Activated T-cell treated with anti-CD3 and anti-CD28 coated beads for 24 hours (primary cell): ENCODE measurements around the gene PEPD.

Source experiments
- DNase-seq: peaks from one replicate; pipeline ENCODE4 v3.0.0-alpha.2; 2020; ENCODE audit warnings: low read depth

Gene PEPD

DNA sequence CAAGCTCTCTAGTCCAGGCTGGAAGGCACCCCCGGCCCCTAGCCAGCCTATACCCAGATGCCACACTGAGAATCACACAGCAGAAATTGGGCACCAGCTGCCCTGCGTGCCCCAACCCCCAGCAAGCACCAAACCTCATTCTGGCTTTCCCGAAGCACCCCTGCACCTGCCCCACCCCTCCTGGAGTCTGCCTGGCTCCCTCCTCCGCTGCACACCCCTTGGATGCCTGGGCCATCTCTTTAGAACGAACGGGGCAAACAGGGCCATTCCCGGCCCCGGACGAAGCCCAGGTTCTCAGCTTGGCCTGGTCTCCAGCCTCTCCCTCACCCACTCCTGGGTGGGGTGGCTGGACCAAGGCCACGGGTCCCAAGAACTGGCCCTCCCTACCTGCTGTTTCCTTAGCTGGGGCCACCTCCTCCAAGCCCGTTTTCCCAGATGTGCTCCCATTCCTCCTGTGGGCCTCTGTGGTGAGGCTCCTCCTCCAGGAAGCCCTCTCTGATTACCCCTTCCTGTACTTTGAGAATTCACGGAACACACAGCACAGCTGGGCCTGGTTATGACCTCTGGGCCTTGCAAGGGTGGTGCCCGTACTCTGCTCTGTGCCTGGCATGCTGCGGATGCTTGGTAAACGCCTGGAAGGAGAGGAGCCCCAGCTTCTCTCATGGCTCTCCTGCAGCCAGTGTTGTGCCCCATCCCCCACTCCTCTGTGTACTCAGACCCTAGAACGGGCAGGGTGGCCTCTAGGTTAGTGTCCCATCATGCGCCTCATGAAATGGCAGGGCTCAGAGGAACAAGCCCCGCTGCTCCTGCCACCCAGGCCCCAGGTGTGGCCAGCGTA is 126.6 kb downstream of the PEPD start:
- DNase-seq: no peak

DNA sequence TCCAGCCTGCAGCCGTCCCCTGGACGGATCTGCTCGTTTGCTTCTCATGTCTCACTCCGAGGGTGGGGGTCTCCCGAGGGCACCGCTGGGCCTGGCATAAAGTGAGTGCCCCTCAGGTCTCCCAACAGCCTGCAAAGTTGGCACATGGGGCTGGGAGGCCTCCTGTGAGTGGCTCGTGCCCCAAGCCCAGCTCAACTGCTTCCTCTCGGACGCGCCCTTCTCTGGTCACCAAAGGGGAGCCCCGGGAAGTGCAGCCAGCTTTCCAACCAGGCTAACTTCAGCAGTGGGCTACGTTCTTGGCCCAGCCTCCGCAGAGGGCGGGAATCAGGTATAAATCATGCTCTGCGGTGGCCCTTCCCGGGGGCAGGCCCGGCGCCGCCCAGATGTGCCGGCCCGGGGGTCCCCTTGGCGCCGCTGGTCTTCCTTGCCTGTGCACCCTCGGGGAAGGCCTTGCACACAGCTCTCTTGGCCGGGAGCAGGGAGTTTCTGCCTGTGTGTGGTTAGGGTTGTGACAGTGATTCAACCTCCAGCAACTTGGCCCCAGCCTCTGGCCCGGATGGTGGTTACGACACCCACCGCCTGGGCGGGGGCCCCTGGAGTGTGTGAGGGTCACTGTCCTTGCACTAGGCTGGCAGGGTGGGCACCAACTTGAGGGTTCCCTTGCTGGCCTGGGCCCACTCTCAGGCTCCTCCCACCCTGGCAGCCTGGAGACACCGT is 127.4 kb downstream of the PEPD start:
- no peak for DNase-seq

DNA sequence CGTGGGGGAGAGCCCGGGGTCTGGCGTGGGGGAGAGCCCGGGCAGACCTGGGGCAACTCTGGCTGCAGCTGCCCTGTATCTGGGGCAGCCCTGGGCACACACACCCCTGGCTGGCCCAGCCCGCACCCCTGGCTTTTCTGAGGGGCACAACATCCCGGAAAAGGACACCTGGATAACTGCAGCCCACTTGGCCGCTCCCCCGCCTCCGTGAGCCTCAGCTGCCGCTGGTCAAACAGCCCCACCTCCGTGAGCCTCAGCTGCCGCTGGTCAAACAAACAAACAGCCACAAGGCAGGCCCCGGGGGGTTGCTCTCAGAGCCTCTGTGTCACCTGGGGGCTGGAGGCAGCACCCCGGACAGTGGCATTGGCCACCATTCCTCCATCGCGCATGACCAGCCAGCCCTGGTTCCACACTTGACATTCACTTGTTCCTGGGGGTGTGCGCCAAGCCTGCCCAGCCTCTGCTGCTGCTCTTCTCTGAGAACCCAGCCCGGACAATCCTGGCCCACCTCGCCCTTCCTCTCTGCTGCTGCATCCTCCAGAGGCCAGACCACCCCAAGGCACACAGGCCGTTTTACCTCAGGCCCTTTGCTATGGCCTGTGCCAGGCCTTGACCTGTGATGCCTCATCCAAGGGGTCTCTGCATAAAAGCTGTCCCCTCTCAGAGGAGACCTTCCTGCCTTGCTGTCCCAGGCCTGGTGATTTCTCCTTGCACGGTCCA is 128.1 kb downstream of the PEPD start:
- DNase-seq: no peak

DNA sequence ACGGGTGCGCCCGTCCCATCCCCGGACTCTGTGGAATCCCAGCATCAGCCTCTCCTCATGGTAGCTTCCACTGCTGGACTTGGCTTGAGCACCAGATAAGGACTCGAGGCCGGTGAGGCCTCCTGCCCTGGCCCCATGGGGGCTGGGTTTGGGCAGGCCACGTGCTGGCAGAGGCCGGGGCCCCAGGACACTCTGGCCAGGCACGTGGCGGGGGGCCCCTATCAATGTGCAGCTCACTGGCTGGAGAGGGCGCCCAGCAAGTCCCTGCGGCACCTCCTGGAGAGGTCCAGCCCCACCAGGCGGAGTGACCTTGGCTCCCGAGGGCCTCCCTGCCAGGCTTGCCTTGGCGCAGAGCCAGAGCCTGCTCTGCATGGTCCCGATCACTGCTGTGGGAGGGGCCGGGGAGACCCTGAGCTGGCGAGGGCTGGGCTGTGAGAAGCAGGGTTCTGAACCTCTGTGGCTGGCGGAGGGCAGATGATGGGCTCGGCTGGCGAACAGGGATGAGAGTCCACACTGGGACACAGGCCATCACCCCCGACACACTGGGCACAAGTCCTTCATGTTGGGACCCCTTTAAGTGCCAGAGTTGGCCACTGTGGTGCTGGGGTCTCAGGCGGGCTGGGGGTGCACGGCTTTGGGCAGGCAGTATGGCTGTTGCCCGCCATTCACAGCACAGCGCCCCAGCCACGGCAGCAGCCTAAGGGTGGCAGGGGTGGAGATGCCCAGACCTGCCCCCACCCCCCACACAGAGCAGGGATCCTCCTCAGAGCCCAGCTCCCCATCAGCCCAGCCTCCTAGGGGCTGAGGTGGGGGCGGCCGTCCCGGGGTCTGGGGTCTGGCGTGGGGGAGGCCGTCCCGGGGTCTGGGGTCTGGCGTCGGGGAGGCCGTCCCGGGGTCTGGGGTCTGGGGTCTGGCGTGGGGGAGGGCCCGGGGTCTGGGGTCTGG is 129.0 kb downstream of the PEPD start:
- no peak for DNase-seq

DNA sequence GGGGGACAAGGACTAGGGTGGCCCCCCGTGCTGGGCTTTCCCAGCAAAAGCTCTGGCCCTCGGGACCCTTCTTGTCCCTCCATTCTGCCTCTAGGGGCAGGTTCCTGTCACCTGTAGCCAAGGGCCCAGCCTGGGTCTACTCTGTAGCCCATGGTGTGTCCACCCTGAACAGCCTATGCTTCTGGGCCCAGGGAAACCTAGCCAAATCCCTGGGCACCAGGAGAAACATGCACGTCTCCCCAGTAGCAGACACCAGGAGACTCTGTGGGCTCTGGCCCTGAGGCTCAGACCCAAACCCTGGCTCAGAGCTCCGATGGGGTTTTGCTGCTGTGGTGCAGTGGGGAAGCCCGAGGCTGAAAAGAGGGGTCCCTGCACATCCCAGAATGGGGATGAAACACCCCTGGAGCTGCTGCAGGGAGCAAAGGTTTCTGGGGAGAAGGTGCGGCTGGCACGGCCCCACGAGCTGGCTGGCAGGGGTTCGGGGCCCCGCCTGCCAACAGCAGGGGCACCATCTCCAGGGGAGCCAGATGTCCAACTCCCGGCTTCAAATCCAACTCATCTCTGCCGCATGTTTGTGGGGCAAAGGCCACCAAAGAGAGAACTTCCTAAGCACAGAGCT is 129.9 kb downstream of the PEPD start:
- no peak for DNase-seq

DNA sequence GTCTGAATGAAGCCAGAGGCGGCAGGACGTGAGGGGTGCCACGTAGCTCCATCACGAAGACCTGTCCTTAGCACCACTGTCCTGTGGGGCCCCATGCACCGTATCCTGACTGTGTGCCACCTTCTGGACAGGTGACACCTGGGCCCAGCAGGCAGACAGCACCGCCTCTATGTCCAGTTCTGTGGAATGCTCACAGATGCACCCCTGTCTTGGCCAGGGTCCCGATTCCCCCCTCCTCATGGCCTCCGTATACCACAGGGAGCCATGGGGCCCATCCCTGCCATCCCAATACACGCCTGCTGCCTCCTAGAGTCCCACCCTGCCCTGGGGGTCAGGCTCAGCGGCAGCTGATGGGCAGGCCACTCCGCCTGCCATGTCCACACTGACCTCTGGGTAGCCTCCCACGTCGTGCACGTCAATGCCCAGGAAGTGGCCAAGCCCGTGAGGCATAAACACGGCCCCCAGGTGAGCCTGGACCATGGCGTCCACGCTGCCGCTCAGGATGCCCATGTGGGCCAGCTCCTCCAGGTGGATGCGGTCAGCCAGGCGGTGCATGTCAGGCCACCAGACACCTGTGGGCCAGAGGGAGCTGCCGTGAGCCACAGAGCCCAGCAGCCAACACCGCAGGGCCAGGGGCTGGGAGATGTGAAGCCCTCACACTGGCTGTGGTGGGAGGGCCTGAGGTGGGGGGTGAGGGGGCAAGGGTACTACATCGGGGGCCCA is 130.5 kb downstream of the PEPD start:
- no peak for DNase-seq

DNA sequence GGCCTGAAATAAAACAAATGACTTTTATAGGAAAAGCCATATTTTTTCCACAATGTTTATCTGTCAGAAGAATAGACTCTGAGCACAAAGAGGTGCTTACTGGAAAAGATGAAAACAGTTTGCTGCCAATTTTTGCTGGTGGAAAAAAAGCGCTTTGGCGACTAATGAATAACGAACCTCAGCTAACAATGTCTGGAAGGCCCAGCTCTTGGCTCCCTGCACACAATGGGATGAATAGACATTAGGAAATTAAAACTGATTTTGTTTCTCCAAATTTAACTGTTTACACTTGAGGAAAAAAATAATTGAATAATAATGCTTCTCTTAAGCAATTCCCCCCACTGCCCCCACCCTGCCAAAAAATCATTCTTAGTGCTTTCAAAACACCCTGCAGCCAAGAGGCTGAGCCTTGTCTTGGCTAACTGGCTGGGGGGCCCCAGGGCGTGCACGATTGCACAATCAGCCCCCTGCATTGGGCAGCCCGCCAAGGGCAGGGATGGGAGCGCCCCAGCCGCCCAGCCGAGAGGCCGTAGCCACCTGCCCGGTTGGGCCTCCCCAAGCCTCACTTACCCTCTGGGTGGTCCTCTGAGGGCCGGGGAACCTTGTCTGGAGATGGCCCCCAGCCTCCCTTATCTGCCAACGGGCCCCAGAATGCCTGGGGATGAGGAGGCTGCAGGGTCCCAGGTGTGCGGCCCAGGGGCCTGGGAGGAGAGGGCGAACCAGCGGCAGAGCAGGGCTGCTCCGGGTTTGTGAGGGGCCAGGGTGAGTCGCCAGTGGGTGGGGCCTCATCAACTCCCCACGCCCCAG is 131.3 kb downstream of the PEPD start:
- DNase-seq: no peak

DNA sequence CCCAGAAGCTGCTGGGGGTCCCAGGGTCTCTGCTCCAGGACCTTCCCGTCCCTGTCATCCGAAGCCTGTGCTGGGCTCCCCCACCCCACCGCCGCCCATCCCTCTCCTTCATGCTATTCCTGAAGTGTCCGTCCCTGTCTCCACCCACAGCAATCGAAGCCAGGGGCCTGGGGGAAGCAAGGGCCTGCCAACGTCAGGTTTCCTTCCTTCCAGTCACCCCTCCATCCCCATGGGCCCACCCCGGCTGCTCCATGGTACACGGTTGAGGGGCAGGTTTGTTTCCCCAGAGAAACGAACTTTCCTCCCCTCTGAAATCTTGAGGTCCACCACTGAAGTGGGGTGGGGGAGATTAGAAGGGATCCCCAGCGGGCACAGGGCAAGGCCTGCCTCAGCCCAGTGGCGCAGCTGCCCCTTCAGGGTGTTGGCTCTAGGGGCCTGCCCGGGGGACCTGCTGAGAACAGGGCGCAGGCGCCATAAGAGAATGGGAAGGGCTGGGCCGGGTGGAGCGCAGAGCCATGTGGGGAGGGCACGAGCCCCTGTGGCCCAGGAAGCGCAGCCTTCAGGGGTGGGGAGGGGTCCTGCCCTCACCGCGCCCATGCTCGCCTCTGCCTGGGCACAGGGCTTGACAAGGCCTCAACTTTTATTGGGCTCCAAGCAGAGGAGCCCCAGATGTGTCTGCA is 132.0 kb downstream of the PEPD start:
- DNase-seq: no peak

DNA sequence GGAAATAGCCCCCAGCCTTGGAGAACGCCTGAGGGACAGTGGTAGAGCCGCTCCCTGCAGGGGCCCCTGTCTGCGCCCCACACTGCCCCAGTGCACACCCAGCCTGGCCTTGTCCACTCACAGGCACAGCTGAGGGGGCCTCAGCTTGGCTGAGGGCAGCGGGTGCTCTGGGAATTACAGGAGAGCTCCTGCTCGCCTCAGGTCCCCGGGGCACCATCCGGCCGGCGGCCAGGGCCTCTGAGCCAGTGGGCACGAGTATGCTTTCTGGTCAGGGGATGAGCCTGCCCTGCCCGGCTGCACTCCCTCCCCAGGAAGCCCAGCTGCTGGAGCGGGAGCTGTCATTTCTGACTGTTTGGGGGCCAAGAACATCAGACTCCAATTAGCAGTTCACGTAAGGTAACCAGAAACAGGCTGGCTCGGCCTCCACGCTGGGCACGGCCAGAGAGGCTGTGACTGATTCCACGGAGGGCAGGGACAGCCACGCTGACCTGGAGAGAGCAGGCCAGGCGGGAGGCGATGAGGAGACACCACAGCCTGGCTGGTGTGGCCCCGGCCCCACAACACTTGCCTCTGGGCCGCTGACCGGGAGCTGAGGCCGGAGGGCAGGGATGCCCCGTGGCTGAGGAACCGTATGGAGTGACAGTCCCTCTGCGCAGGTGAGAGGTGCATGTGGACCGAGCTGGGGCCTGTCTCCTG is 132.7 kb downstream of the PEPD start:
- no peak for DNase-seq

DNA sequence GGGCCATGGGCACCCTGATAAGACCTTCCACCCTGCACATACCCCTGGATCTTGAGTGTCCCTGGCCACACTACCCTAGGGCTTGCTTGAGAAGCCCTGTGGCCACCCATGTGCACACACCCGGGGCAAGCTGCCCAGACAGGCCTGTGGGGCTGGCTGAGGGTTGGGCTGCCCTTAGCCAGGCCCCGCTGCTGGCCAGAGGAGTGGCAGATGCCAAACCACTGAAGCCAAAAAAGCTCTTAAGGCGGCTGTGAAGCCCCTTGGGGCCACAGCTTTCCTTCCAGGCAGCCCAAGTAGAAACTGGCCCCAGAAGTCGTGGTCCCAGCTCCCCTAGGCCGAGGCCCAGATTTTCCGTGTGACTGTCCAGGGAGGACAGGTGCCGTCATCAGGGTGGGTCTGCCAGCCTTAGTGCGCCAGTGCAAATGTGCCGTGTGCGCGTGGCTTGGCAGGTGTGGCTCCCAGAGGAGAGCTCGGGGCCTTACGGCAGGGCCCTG is 133.3 kb downstream of the PEPD start:
- DNase-seq: no peak

DNA sequence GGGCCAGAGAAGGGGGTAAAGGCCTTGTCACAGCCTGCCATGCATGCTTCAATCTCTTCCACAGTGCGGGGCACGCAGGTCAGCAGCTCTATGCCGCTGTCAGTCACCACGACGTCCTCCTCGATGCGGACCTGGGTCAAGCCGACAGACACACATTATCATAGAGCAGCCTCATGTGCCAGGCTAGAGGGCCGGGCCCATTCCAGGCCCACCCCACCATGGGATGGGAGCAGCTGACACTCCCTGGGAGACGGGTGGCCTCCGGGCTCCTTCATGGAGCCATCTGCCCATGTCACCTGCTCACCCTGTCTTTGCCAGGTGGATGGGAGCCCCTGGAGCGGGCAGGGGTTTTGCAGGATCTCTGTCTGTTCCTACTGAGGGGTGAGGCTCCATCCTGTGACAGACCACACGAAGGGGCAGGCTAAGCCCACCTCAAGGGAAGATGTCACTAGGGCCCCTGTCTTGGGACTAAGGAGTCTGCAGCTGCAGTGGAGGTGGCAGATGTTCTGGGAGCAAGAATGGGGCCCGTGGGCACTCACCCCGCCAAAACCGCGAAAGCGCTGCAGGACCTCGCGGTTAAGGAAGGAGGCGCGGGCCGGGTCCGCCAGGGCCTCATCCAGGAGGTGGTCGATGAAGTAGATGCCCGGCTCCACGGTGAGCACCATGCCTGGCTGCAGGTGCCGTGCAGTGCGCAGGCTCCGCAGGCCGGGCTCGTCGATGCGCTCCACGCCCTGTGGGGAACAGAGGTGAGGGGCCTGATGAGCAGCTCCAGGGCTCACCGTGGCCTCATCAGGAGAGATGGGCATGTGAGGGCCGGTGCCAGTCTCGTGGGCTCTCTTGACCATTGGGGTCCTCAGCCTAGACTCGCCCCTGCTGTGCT is 134.0 kb downstream of the PEPD start:
- no peak for DNase-seq

DNA sequence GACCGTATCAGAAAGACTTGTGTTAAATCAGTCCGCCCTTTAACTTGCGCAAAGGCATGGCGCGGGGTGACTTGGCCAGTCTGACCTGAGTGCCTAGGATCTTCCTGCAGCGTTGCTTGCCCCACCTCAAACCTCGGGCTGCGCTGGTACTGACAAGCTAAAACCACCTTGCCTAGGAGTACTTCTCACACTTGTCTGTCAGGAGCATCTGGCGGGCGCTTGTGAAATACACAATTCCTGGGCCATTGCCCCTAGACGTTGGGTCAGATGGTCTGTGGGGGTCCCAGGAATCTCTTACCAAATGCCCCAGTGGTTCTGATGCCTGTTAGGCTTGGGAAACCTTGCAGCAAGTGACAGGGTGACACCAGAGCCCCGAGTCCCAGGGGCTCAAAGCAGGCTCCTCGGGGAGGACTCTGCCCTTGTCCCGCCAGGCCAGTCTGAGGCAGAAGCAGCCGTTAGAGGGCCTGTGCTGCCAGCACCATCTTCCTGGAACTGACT is 135.2 kb downstream of the PEPD start:
- no peak for DNase-seq

DNA sequence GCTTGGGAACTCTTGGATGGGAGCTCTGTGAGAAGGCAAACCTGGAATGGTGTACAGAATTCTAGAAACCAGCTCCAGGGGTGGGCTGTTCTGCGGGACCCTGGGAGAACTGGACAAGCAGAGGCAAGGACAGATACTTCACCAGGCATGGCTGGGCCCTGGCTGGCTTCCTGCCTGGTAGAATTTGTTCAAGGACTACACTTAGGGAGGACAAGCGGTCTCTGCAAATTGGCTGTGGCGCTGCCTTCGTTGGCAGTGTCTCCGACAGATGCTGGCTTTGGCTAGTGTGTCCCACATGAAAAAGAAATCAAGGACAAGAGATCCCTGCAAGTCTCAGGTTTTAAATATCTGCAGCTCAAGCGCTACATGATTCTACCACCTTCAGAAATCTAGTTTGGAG is 135.6 kb downstream of the PEPD start:
- DNase-seq: no peak

DNA sequence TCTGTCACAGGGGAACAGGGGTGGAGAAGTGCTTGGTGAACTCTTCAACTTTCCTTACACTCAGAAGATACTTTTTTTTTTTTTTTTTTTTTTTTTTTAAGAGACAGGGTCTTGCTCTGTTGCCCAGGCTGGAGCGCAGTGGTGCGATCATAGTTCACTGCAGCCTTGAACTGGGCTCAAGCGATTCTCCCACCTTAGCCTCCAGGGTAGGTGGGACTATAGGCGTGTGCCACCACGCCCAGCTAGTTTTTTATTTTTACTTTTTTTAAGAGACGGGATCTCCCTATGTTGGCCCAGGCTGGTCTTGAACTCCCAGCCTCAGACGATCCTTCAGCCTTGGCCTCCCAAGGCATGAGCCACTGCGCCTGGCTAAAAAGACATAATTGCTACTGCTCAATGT is 136.6 kb downstream of the PEPD start:
- no peak for DNase-seq

DNA sequence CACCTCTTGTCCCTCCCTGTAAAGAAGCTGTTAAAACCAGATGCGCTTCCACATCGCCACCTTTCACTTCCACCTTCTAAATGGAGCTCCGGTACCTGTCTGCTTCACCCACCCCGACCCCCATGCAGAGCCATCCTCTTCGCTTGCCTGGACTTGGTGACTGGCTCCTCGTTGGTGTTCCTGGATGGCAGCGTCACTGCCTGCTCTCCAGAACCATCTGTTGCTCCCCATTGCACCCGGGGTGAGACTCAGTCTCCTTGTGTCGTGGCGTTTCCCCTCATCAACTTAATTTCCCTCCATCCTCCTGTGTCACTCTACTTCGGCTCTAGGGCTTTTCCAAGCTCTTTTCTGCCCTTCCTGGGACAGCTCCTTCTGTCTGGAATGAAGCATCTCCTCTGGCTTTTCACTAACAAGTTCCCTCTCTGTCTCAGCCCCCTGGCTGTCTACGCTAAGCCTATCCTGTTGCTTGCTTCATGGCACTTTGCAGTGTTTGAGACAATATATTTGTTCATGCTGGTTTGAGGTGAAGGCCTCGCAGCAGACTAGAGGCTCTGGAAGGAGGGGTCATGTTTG is 137.8 kb downstream of the PEPD start:
- no peak for DNase-seq

DNA sequence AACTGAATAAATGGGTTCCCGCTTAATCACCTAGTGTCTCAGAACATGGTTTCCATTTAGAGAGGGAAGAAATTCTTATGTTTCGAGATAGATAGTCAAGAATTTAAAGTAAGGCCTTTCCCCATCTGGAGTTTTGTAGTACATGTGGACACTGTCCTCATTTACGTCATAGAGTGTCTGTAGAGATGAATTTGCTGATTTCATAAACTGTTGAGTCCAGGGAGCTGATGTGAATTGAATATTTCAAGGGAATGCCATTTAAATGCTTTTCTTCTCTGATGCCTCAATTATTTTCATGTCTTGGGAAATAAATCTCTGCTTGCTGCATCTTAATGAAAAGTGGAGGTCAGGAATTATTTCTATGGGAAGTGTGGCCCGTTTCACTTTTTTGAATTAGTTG is 138.6 kb downstream of the PEPD start:
- DNase-seq: no peak

DNA sequence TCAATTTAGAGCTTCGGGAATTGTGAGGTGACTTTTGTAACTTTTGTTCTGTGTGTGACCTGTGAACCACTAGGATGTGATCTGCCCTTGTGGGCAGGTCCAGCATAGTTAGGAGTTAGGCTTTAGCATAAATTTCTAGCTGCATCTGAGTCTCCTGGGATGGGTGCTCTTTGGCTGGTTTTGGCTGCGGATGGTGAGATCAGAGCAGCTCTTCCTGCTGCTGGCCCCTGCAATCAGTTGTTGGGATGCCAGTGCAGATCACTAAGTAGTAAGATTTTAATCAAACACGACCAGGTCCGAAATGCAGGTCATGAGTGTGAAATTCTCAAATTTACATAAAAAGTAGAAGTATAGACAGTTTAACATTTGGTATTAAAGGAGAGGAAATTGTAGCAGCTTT is 139.6 kb downstream of the PEPD start:
- no peak for DNase-seq
